Liver (tissue), 9 donors: ENCODE results near the gene NKAIN2. TPM values are rescaled to one million over a fixed set of nuclear protein-coding genes. Genes with fewer than 3 reads are reported as not detected.

Experiments used
- DNase-seq: peaks from one replicate; pipeline ENCODE4 v3.0.0-alpha.2; 2017; ENCODE audit warnings: low spot score
- H3K27ac ChIP-seq, 2 donors: one replicate each; pipeline ENCODE4 v1.7.0; 2013; ENCODE audit warnings: inconsistent platforms in 2 of 2, low read length in 2 of 2, control low read depth in 1 of 2, low read depth in 1 of 2, mild to moderate bottlenecking in 1 of 2
- H3K27me3 ChIP-seq, 4 donors: one replicate each; pipeline versions ENCODE4 v1.6.1 to v1.7.0; 2013; ENCODE audit warnings: low read length in 3 of 4, inconsistent platforms in 1 of 4, mild to moderate bottlenecking in 1 of 4, moderate library complexity in 1 of 4; ENCODE audit not compliant: control insufficient read depth in 4 of 4, insufficient read depth in 4 of 4
- H3K36me3 ChIP-seq, 4 donors: one replicate each; pipeline versions ENCODE4 v1.6.1 to v1.7.0; 2013; ENCODE audit warnings: low read length in 3 of 4, mild to moderate bottlenecking in 3 of 4, low read depth in 1 of 4, moderate library complexity in 1 of 4; ENCODE audit not compliant: control insufficient read depth in 4 of 4, insufficient read depth in 3 of 4
- H3K4me1 ChIP-seq, 4 donors: one replicate each; pipeline versions ENCODE4 v1.6.1 to v1.7.0; 2013; ENCODE audit warnings: low read length in 3 of 4, mild to moderate bottlenecking in 3 of 4, moderate library complexity in 1 of 4; ENCODE audit not compliant: control insufficient read depth in 4 of 4, insufficient read depth in 4 of 4
- H3K4me3 ChIP-seq, 3 donors: one replicate each; pipeline versions ENCODE4 v1.6.1 to v1.7.0; 2013; ENCODE audit warnings: low read length in 3 of 3, control low read depth in 1 of 3, low read depth in 1 of 3, mild to moderate bottlenecking in 1 of 3
- H3K9ac ChIP-seq, 2 donors: one replicate each; pipeline ENCODE4 v1.7.0; 2013; ENCODE audit warnings: low read length in 2 of 2, mild to moderate bottlenecking in 2 of 2, moderate library complexity in 2 of 2, control low read depth in 1 of 2, low read depth in 1 of 2
- H3K9me3 ChIP-seq, 4 donors: one replicate each; pipeline versions ENCODE4 v1.6.1 to v1.7.0; 2013; ENCODE audit warnings: low read length in 3 of 4; ENCODE audit not compliant: control insufficient read depth in 4 of 4
- ATF3 ChIP-seq: IDR thresholded peaks from 2 replicates; pipeline ENCODE4 v1.6.1; 2016; ENCODE audit warnings: antibody characterized with exemption
- EGR1 ChIP-seq, 2 donors: IDR thresholded peaks; 2 replicates each; pipeline ENCODE4 v1.6.1; 2016 to 2018; ENCODE audit warnings: antibody characterized with exemption in 2 of 2, low read depth in 2 of 2
- FOXA1 ChIP-seq: IDR thresholded peaks from 2 replicates; pipeline ENCODE4 v1.6.1; 2016; ENCODE audit warnings: antibody characterized with exemption
- FOXA2 ChIP-seq: IDR thresholded peaks from 2 replicates; pipeline ENCODE4 v1.6.1; 2016; ENCODE audit warnings: antibody characterized with exemption
- GABPA ChIP-seq, 2 donors: IDR thresholded peaks in 1 of 2; conservative IDR thresholded peaks in 1 of 2; 2 replicates each; pipeline ENCODE4 v1.6.1; 2016; ENCODE audit warnings: antibody characterized with exemption in 2 of 2, mild to moderate bottlenecking in 1 of 2, moderate library complexity in 1 of 2
- HNF4A ChIP-seq, 2 donors: conservative IDR thresholded peaks; 2 replicates each; pipeline ENCODE4 v1.6.1; 2016; ENCODE audit warnings: antibody characterized with exemption in 2 of 2, mild to moderate bottlenecking in 2 of 2
- MAX ChIP-seq: IDR thresholded peaks from 2 replicates; pipeline ENCODE4 v1.6.1; 2016; ENCODE audit warnings: antibody characterized with exemption
- NR2F2 ChIP-seq: IDR thresholded peaks from 2 replicates; pipeline ENCODE4 v1.6.1; 2016; ENCODE audit warnings: antibody characterized with exemption
- RAD21 ChIP-seq, 2 donors: IDR thresholded peaks; 2 replicates each; pipeline ENCODE4 v1.6.1; 2016; ENCODE audit warnings: antibody characterized with exemption in 2 of 2, mild to moderate bottlenecking in 2 of 2
- REST ChIP-seq: IDR thresholded peaks from 2 replicates; pipeline ENCODE4 v1.6.1; 2016; ENCODE audit warnings: antibody characterized with exemption, mild to moderate bottlenecking
- TAF1 ChIP-seq: conservative IDR thresholded peaks from 2 replicates; pipeline ENCODE4 v1.6.1; 2016; ENCODE audit warnings: antibody characterized with exemption, mild to moderate bottlenecking
- WGBS: extraction: QIAGEN DNeasy Blood & Tissue Kit; methylation state at CpG from one replicate; pipeline ENCODE4 v1.1.7; 2013; 5-methylcytosine and 5-hydroxymethylcytosine counted together
- polyA plus RNA-seq, 2 donors: library from polyadenylated mRNA; stranded (reverse) in 1 of 2; unstranded in 1 of 2; fragments of 200-250 nt in 1 of 2; fragments of >200 nt in 1 of 2; fragmentation: Nextera tagmentation in 1 of 2; extraction: Ambion mirVana in 1 of 2; gene quantifications; one replicate each; pipeline versions ENCODE4 v1.2.1 to v1.2.3, GENCODE V29; 2013 to 2015
- total RNA-seq, 2 donors: library from RNA; depleted of rRNA; stranded (reverse); fragments of >200 nt; gene quantifications; one replicate each; pipeline ENCODE4 v1.2.3, GENCODE V29; 2014
- donor health status: healthy.
- donor health status: healthy.
- donor health status: healthy.
- donor health status: healthy.
- donor health status: healthy.

The NKAIN2 gene
- total and polyA plus RNA-seq, 4 donors, result 0.05 to 0.14 TPM; not detected in 2

- no peak for TF ChIP-seq REST
- TF ChIP-seq FOXA2, result no peak
- TF ChIP-seq TAF1, result no peak
These were observed 535 bp downstream of the NKAIN2 start (continued) for GRCh38 chr6:123804014-123804786.

- Histone ChIP-seq H3K27ac (no peak overlapping the region), H3K9ac (no peak overlapping the region), H3K9me3 (no peaks in the 10 kb centered on the region), H3K4me1 (peaks cover 8 to 16% (median 14%) of the 10 kb centered on the region in 4 donors), H3K36me3 (no peaks in the 10 kb centered on the region), H3K27me3 (peaks cover 0 to 10% (median 7%) of the 10 kb centered on the region in 4 donors), H3K4me3 (no peak overlapping the region)
- no peak for TF ChIP-seq EGR1 (IDR thresholded peaks at IDR 0.05; ENCODE audit: low read depth in 2 of 2)
- TF ChIP-seq FOXA1, result no peak
- TF ChIP-seq REST, result no peak
- TF ChIP-seq GABPA (IDR thresholded peaks at IDR 0.05 in 1 of 2, conservative IDR thresholded peaks at IDR 0.05 in 1 of 2), result no peak
- no peak for TF ChIP-seq RAD21 (IDR thresholded peaks at IDR 0.05)
- no peak for TF ChIP-seq TAF1
- TF ChIP-seq HNF4A (conservative IDR thresholded peaks at IDR 0.05), result no peak
- no peak for TF ChIP-seq FOXA2
- no peak for TF ChIP-seq MAX
- no peak for TF ChIP-seq NR2F2
- no peak for TF ChIP-seq ATF3
- DNase-seq, result no peak
- WGBS, result 39% methylated on average over 5 of the region's 5 CpGs
These were observed 1.3 kb downstream of the NKAIN2 start for GRCh38 chr6:123804787-123805540.
